ENCODE measurements around the gene MELK. TPM values are rescaled to one million over a fixed set of nuclear protein-coding genes. Genes with fewer than 3 reads are reported as not detected.
A peak's percentile ranks its signal among the peaks of the same experiment; 100 is the strongest.
"Not testable (repeated sequence)": the region's sequence is repeated elsewhere in the genome, so short reads cannot be mapped to it uniquely, and the experiment has no call there.

The MELK gene
- total RNA-seq, result 1.1 TPM
- not detected for polyA plus RNA-seq (ENCODE audit: insufficient read depth, low read depth, low replicate concordance)
- long read RNA-seq, donor 1, result 0 reads
- long read RNA-seq, donor 2, result 0 reads
- long read RNA-seq, donor 3, partial matches to known transcripts, result 0 of 1 reads
- long read RNA-seq, donor 3, other reads (novel, unspliced or antisense), result 0 of 1 reads
- long read RNA-seq, donor 4, result 0 reads
- long read RNA-seq, donor 5, result 0 reads
- long read RNA-seq, donor 6, partial matches to known transcripts, result 0 of 2 reads
- long read RNA-seq, donor 6, other reads (novel, unspliced or antisense), result 0 of 2 reads
- long read RNA-seq, donor 7, partial matches to known transcripts, result 0 of 1 reads
- long read RNA-seq, donor 7, other reads (novel, unspliced or antisense), result 1 of 1 reads
- long read RNA-seq, donor 8, partial matches to known transcripts, result 0 of 3 reads
- long read RNA-seq, donor 8, other reads (novel, unspliced or antisense), result 0 of 3 reads
- long read RNA-seq, donor 9, result 0 reads
- long read RNA-seq, donor 10, partial matches to known transcripts, result 0 of 1 reads
- long read RNA-seq, donor 10, other reads (novel, unspliced or antisense), result 0 of 1 reads

DNA sequence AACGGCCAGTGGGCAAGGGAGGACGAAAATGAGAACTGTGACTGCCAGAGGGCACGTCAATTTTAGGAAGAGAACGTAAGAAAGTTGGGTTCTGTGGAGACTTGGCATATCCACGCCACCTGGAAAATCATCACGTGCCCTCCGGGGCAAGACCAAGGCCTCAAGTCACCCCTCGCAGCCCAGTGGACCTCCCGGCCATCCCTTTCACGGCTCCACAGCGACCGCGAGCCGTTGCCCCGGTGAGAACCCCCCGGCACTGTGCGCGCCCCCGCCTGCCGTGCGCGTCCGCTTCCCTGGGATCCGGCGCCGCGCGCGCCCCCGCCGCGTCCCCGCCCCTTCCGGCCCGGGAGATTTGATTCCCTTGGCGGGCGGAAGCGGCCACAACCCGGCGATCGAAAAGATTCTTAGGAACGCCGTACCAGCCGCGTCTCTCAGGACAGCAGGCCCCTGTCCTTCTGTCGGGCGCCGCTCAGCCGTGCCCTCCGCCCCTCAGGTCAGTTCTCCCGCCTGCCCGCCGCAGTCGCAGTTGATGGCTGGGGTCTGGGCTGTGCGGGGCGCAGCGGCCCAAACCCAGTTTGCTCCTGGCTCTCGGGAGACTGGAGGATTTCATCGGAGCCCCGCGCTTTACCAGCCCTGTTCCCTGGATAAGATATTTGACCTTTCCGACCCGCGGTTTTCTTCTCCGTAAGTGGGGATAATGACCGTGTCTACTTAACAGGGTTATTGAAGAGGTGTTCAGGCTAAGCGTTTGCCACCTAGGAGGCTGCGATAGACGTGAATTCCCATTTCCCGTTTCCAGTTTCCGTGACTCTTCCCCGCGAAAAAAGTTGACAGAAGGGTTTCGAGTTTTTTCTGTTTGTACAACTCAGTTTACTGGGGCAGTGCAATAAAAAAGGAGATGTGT lies at the start of gene MELK:
MELK (plus strand) TSS at position 381 of the 904 bp plus-strand sequence. CDS start 8,787 bp downstream, outside the sequence.
- Histone ChIP-seq H3K27ac (ENCODE audit: low read depth in 2 of 2, low read length in 2 of 2) (peak within 1 kb of the TSS in 1 of 2 donors; percentile 28), H3K9me3 (ENCODE audit: control insufficient read depth in 2 of 3, insufficient read depth in 1 of 3, low read length in 3 of 3) (no peaks in the 10 kb centered on the region), H3K9ac (ENCODE audit: low read length in 3 of 3) (peak within 1 kb of the TSS; percentile 78 to 85 (median 82)), H3K4me3 (ENCODE audit: low read length in 3 of 3) (peak within 1 kb of the TSS; percentile 93 to 95 (median 94)), H3K4me1 (ENCODE audit: control insufficient read depth in 2 of 3, insufficient read depth in 2 of 3, low read depth in 1 of 3, low read length in 3 of 3) (peaks cover 0 to 6% (median 0%) of the 10 kb centered on the region in 3 donors), H3K36me3 (ENCODE audit: control insufficient read depth in 2 of 3, insufficient read depth in 3 of 3, low read length in 3 of 3) (no peaks in the 10 kb centered on the region), H3K27me3 (ENCODE audit: control insufficient read depth, insufficient read depth, low read length) (no peaks in the 10 kb centered on the region)
- TF ChIP-seq, protein P1, sequence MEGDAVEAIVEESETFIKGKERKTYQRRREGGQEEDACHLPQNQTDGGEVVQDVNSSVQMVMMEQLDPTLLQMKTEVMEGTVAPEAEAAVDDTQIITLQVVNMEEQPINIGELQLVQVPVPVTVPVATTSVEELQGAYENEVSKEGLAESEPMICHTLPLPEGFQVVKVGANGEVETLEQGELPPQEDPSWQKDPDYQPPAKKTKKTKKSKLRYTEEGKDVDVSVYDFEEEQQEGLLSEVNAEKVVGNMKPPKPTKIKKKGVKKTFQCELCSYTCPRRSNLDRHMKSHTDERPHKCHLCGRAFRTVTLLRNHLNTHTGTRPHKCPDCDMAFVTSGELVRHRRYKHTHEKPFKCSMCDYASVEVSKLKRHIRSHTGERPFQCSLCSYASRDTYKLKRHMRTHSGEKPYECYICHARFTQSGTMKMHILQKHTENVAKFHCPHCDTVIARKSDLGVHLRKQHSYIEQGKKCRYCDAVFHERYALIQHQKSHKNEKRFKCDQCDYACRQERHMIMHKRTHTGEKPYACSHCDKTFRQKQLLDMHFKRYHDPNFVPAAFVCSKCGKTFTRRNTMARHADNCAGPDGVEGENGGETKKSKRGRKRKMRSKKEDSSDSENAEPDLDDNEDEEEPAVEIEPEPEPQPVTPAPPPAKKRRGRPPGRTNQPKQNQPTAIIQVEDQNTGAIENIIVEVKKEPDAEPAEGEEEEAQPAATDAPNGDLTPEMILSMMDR (IDR thresholded peaks at IDR 0.05; ENCODE audit: borderline replicate concordance, extremely low read depth, insufficient read depth), result no peak
- FAIRE-seq (no peak), DNase-seq (peak; percentile 85 to 94 (median 89))
- intact Hi-C loops (cut with DNase I), result no loop called here

DNA sequence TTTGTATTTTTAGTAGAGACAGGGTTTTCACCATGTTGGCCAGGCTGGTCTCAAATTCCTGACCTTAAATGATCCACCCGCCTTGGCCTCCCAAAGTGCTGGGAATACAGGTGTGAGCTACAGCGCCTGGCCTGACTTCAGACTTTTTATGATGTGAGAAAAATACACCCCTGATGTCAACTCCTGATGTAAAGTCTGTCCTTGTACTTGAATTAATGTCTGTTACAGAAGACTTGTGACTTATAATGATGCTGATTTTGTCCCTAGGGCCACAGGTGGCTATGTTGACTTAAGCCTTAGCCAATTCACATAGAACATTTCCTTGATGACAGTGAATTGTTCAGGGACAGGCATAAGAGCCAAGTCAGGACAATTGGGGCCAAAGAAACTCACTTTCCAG lies 42.5 kb upstream of the MELK start:
- no peaks in the 10 kb centered on the region for H3K36me3 ChIP-seq (ENCODE audit: control insufficient read depth in 2 of 3, insufficient read depth in 3 of 3, low read length in 3 of 3)
- H3K4me1 ChIP-seq (ENCODE audit: control insufficient read depth in 2 of 3, insufficient read depth in 2 of 3, low read depth in 1 of 3, low read length in 3 of 3), result no peaks in the 10 kb centered on the region
- H3K9ac ChIP-seq (ENCODE audit: low read length in 3 of 3), result no peak overlapping the region
- H3K27ac ChIP-seq (ENCODE audit: low read depth in 2 of 2, low read length in 2 of 2), result no peak overlapping the region
- H3K27me3 ChIP-seq (ENCODE audit: control insufficient read depth, insufficient read depth, low read length), result no peaks in the 10 kb centered on the region
- no peak overlapping the region for H3K4me3 ChIP-seq (ENCODE audit: low read length in 3 of 3)
- TF ChIP-seq, protein P1 (IDR thresholded peaks at IDR 0.05; ENCODE audit: borderline replicate concordance, extremely low read depth, insufficient read depth), result no peak
- FAIRE-seq (no peak), DNase-seq (no peak)
- H3K9me3 ChIP-seq (ENCODE audit: control insufficient read depth in 2 of 3, insufficient read depth in 1 of 3, low read length in 3 of 3), result no peaks in the 10 kb centered on the region
- intact Hi-C loops (cut with DNase I), result no loop called here

DNA sequence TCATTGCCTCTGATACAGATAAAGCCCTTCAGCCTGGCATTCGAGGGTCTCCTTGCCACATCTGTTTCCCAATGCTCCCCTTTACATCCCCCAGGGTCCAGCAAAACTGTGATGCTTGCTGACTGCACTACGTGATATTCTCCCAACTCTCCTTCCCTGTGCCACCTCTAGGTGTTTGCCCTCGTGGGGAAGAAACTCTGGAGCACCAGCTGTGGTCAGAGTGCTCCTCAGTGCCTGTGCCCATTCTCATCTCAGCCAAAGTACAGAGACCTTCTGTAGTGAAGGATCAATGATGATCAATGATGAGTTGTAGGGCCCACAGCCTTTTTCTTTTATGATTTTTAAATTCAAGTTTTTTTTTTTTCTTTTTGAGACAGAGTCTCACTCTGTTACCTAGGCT lies 40.3 kb upstream of the MELK start:
- intact Hi-C loops (cut with DNase I), result no loop called here
- Histone ChIP-seq H3K36me3 (ENCODE audit: control insufficient read depth in 2 of 3, insufficient read depth in 3 of 3, low read length in 3 of 3) (no peaks in the 10 kb centered on the region), H3K9ac (ENCODE audit: low read length in 3 of 3) (no peak overlapping the region), H3K4me1 (ENCODE audit: control insufficient read depth in 2 of 3, insufficient read depth in 2 of 3, low read depth in 1 of 3, low read length in 3 of 3) (no peaks in the 10 kb centered on the region), H3K27me3 (ENCODE audit: control insufficient read depth, insufficient read depth, low read length) (no peaks in the 10 kb centered on the region), H3K9me3 (ENCODE audit: control insufficient read depth in 2 of 3, insufficient read depth in 1 of 3, low read length in 3 of 3) (no peaks in the 10 kb centered on the region), H3K4me3 (ENCODE audit: low read length in 3 of 3) (no peak overlapping the region), H3K27ac (ENCODE audit: low read depth in 2 of 2, low read length in 2 of 2) (no peak overlapping the region)
- FAIRE-seq (no peak), DNase-seq (no peak)
- TF ChIP-seq, protein P1 (IDR thresholded peaks at IDR 0.05; ENCODE audit: borderline replicate concordance, extremely low read depth, insufficient read depth), result no peak

DNA sequence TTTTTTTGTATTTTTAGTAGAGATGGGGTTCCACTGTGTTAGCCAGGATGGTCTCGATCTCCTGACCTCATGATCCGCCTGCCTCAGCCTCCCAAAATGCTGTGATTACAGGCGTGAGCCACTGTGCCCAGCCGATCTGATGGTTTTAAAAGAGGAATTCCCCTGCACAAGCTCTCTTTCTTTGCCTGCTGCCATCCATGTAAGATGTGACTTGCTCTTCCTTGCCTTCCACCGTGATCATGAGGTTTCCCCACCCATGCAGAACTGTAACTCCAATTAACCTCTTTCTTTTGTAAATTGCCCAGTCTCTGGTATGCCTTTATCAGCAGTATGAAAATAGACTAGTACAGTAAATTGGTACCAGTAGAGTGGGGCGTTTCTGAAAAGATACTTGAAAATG lies 39.0 kb upstream of the MELK start:
- H3K4me3 ChIP-seq (ENCODE audit: low read length in 3 of 3); H3K27me3 ChIP-seq (ENCODE audit: control insufficient read depth, insufficient read depth, low read length); FAIRE-seq; H3K27ac ChIP-seq (ENCODE audit: low read depth in 2 of 2, low read length in 2 of 2); H3K9me3 ChIP-seq (ENCODE audit: control insufficient read depth in 2 of 3, insufficient read depth in 1 of 3, low read length in 3 of 3); intact Hi-C loops (cut with DNase I); DNase-seq; H3K36me3 ChIP-seq (ENCODE audit: control insufficient read depth in 2 of 3, insufficient read depth in 3 of 3, low read length in 3 of 3); H3K4me1 ChIP-seq (ENCODE audit: control insufficient read depth in 2 of 3, insufficient read depth in 2 of 3, low read depth in 1 of 3, low read length in 3 of 3); H3K9ac ChIP-seq (ENCODE audit: low read length in 3 of 3): not testable (repeated sequence)

Data from kidney (tissue), 22 donors.